Urinary bladder (tissue), 4 donors: ENCODE results near the gene IFNAR1. TPM values are rescaled to one million over a fixed set of nuclear protein-coding genes. Genes with fewer than 3 reads are reported as not detected.
A peak's percentile ranks its signal among the peaks of the same experiment; 100 is the strongest.
"Not testable (repeated sequence)": the region's sequence is repeated elsewhere in the genome, so short reads cannot be mapped to it uniquely, and the experiment has no call there.

Source experiments
- DNase-seq: peaks from one replicate; pipeline ENCODE4 v3.0.0-alpha.2; 2015; ENCODE audit errors: extremely low spot score
- H3K27ac ChIP-seq: one replicate; pipeline ENCODE4 v1.5.1; 2013; ENCODE audit warnings: low read depth, mild to moderate bottlenecking, moderate library complexity
- H3K36me3 ChIP-seq: one replicate; pipeline ENCODE4 v1.6.1; 2013; ENCODE audit warnings: mild to moderate bottlenecking, moderate library complexity; ENCODE audit not compliant: insufficient read depth
- H3K4me1 ChIP-seq: one replicate; pipeline ENCODE4 v1.6.1; 2013; ENCODE audit warnings: mild to moderate bottlenecking, moderate library complexity; ENCODE audit not compliant: insufficient read depth
- H3K4me3 ChIP-seq: one replicate; pipeline ENCODE4 v1.5.1; 2013; ENCODE audit warnings: low read depth, low read length
- WGBS: extraction: QIAGEN DNeasy Blood & Tissue Kit; methylation state at CpG from one replicate; pipeline ENCODE4 v1.1.7; 2013; 5-methylcytosine and 5-hydroxymethylcytosine counted together
- polyA plus RNA-seq: library from polyadenylated mRNA; stranded (reverse); fragments of 200-250 nt; gene quantifications from one replicate; pipeline ENCODE4 v1.2.3, GENCODE V29; 2013
- total RNA-seq: library from RNA; depleted of rRNA; stranded (reverse); fragments of >200 nt; gene quantifications from one replicate; pipeline ENCODE4 v1.2.3, GENCODE V29; 2014
- donor health status: healthy with polysubstance abuse.
- donor health status: healthy.

The IFNAR1 gene
- total and polyA plus RNA-seq, 2 donors = 31.6 to 41.7 TPM

GRCh38 chr21:33380483-33380998 lies 55.8 kb downstream of the IFNAR1 start:
- H3K4me1 ChIP-seq = no peaks in the 10 kb centered on the region
- WGBS = 29% methylated on average over 11 of the region's 11 CpGs
- DNase-seq = no peak
- H3K36me3 ChIP-seq = no peaks in the 10 kb centered on the region
- H3K27ac ChIP-seq = peak overlapping the region; percentile 93
- H3K4me3 ChIP-seq = no peak overlapping the region

GRCh38 chr21:33381381-33381780 lies 56.6 kb downstream of the IFNAR1 start:
- WGBS = 96% methylated on average over 6 of the region's 6 CpGs

GRCh38 chr21:33383056-33383888 lies 58.5 kb downstream of the IFNAR1 start:
- H3K27ac ChIP-seq = peak overlapping the region; percentile 61
- no peak overlapping the region for H3K4me3 ChIP-seq
- no peak for DNase-seq
- H3K36me3 ChIP-seq = no peaks in the 10 kb centered on the region
- 41% methylated on average over 20 of the region's 20 CpGs for WGBS
- no peaks in the 10 kb centered on the region for H3K4me1 ChIP-seq

More at GRCh38 chr21:33381381-33381780, 56.6 kb downstream of the IFNAR1 start:
- H3K4me3 ChIP-seq, H3K27ac ChIP-seq, H3K36me3 ChIP-seq, H3K4me1 ChIP-seq, DNase-seq: not testable (repeated sequence)

- Histone ChIP-seq H3K36me3 (no peaks in the 10 kb centered on the region), H3K4me1 (no peaks in the 10 kb centered on the region), H3K27ac (no peak overlapping the region), H3K4me3 (no peak overlapping the region)
- 59% methylated on average over 17 of the region's 17 CpGs for WGBS
- DNase-seq = no peak
Measured at GRCh38 chr21:33384841-33385331, 60.1 kb downstream of the IFNAR1 start.

GRCh38 chr21:33386222-33386784 lies 61.5 kb downstream of the IFNAR1 start:
- no peak for DNase-seq
- no peaks in the 10 kb centered on the region for H3K4me1 ChIP-seq
- H3K4me3 ChIP-seq = no peak overlapping the region
- H3K27ac ChIP-seq = no peak overlapping the region
- no peaks in the 10 kb centered on the region for H3K36me3 ChIP-seq
- WGBS = 80% methylated on average over 6 of the region's 6 CpGs

GRCh38 chr21:33387294-33387693 lies 62.5 kb downstream of the IFNAR1 start:
- H3K4me3 ChIP-seq = no peak overlapping the region
- WGBS = 92% methylated on average over 6 of the region's 6 CpGs
- no peak overlapping the region for H3K27ac ChIP-seq

GRCh38 chr21:33388188-33388587 lies 63.4 kb downstream of the IFNAR1 start:
- 83% methylated on average over 4 of the region's 4 CpGs for WGBS

More at GRCh38 chr21:33387294-33387693, 62.5 kb downstream of the IFNAR1 start:
- H3K4me1 ChIP-seq = no peaks in the 10 kb centered on the region
- no peak for DNase-seq
- H3K36me3 ChIP-seq = no peaks in the 10 kb centered on the region

GRCh38 chr21:33390479-33390878 lies 65.7 kb downstream of the IFNAR1 start:
- DNase-seq = no peak
- no peak overlapping the region for H3K4me3 ChIP-seq
- no peaks in the 10 kb centered on the region for H3K4me1 ChIP-seq
- WGBS = 80% methylated on average over 5 of the region's 5 CpGs
- no peak overlapping the region for H3K27ac ChIP-seq
- no peaks in the 10 kb centered on the region for H3K36me3 ChIP-seq

More at GRCh38 chr21:33388188-33388587, 63.4 kb downstream of the IFNAR1 start:
- DNase-seq = no peak
- H3K4me3 ChIP-seq = no peak overlapping the region
- H3K27ac ChIP-seq = no peak overlapping the region
- no peaks in the 10 kb centered on the region for H3K36me3 ChIP-seq
- no peaks in the 10 kb centered on the region for H3K4me1 ChIP-seq

- Histone ChIP-seq H3K36me3 (no peaks in the 10 kb centered on the region), H3K4me3 (no peak overlapping the region), H3K27ac (no peak overlapping the region), H3K4me1 (no peaks in the 10 kb centered on the region)
- no peak for DNase-seq
- 85% methylated on average over 6 of the region's 6 CpGs for WGBS
Measured at GRCh38 chr21:33391656-33392055, 66.9 kb downstream of the IFNAR1 start.

- no peak for DNase-seq
- Histone ChIP-seq H3K27ac (no peak overlapping the region), H3K36me3 (no peaks in the 10 kb centered on the region), H3K4me1 (no peaks in the 10 kb centered on the region), H3K4me3 (no peak overlapping the region)
- WGBS = 80% methylated on average over 11 of the region's 11 CpGs
Measured at GRCh38 chr21:33392284-33392985, 67.7 kb downstream of the IFNAR1 start.

GRCh38 chr21:33393348-33393747 lies 68.6 kb downstream of the IFNAR1 start:
- no peak overlapping the region for H3K4me3 ChIP-seq
- 70% methylated on average over 5 of the region's 5 CpGs for WGBS
- H3K36me3 ChIP-seq = no peaks in the 10 kb centered on the region
- H3K4me1 ChIP-seq = no peaks in the 10 kb centered on the region
- DNase-seq = no peak
- H3K27ac ChIP-seq = no peak overlapping the region

- WGBS = 95% methylated on average over 8 of the region's 8 CpGs
- no peaks in the 10 kb centered on the region for H3K36me3 ChIP-seq
- no peaks in the 10 kb centered on the region for H3K4me1 ChIP-seq
- H3K4me3 ChIP-seq = no peak overlapping the region
- no peak for DNase-seq
- H3K27ac ChIP-seq = no peak overlapping the region
Measured at GRCh38 chr21:33394260-33394659, 69.5 kb downstream of the IFNAR1 start.

GRCh38 chr21:33395891-33396331 lies 71.1 kb downstream of the IFNAR1 start:
- no peak overlapping the region for H3K4me3 ChIP-seq
- H3K4me1 ChIP-seq = no peaks in the 10 kb centered on the region
- H3K27ac ChIP-seq = no peak overlapping the region
- no peaks in the 10 kb centered on the region for H3K36me3 ChIP-seq
- no peak for DNase-seq
- 53% methylated on average over 6 of the region's 6 CpGs for WGBS
